Activated CD4-positive, alpha-beta T cell treated with anti-CD3 and anti-CD28 coated beads, Interleukin-2, amount 50 U/mL, for 4 hours (primary cell): ENCODE data around the gene RORC.
"Not testable (repeated sequence)": the region's sequence is repeated elsewhere in the genome, so short reads cannot be mapped to it uniquely, and the experiment has no call there.

Experiments used
- DNase-seq, 2 experiments: peaks; one replicate each; pipeline ENCODE4 v3.0.0-alpha.2; 2020

Gene RORC

GRCh38 chr1:151803915-151804314 lies 27.7 kb downstream of the RORC start:
- DNase-seq: no peak

- DNase-seq: no peak
Measured at GRCh38 chr1:151803164-151803563, 28.4 kb downstream of the RORC start.

- no peak for DNase-seq
Measured at GRCh38 chr1:151802372-151802771, 29.2 kb downstream of the RORC start.

GRCh38 chr1:151801846-151802245 lies 29.8 kb downstream of the RORC start:
- no peak for DNase-seq

- no peak for DNase-seq
Measured at GRCh38 chr1:151801310-151801820, 30.2 kb downstream of the RORC start.

GRCh38 chr1:151800830-151801229 lies 30.8 kb downstream of the RORC start:
- DNase-seq: no peak

GRCh38 chr1:151799179-151800022 lies 32.2 kb downstream of the RORC start:
- DNase-seq: no peak

GRCh38 chr1:151798571-151798970 lies 33.0 kb downstream of the RORC start:
- DNase-seq: no peak

- DNase-seq: no peak
Measured at GRCh38 chr1:151790940-151791651, 40.5 kb downstream of the RORC start.

- peak; percentile 98 to 99 for DNase-seq
Measured at GRCh38 chr1:151790071-151790939, 41.3 kb downstream of the RORC start, which contains the start of gene TDRKH. Gene TDRKH, minus strand, starts transcription at chr1:151790500. Its CDS starts 7,478 bp downstream, at chr1:151783022.

- no peak for DNase-seq
Measured at GRCh38 chr1:151787689-151788088, 43.9 kb downstream of the RORC start.

- no peak for DNase-seq
Measured at GRCh38 chr1:151783796-151784195, 47.8 kb downstream of the RORC start.

- DNase-seq: no peak
Measured at GRCh38 chr1:151782741-151783140, 48.9 kb downstream of the RORC start.

- not testable (repeated sequence) for DNase-seq
Measured at GRCh38 chr1:151782026-151782425, 49.6 kb downstream of the RORC start.

GRCh38 chr1:151780736-151781135 lies 50.9 kb downstream of the RORC start:
- not testable (repeated sequence) for DNase-seq

- DNase-seq: no peak
Measured at GRCh38 chr1:151779852-151780251, 51.8 kb downstream of the RORC start.

- no peak for DNase-seq
Measured at GRCh38 chr1:151777317-151777716, 54.3 kb downstream of the RORC start.

GRCh38 chr1:151776665-151777062 lies 54.9 kb downstream of the RORC start:
- no peak for DNase-seq

- DNase-seq: no peak
Measured at GRCh38 chr1:151775894-151776664, 55.5 kb downstream of the RORC start.

GRCh38 chr1:151774256-151774922 lies 57.2 kb downstream of the RORC start:
- DNase-seq: no peak

GRCh38 chr1:151773702-151774101 lies 57.9 kb downstream of the RORC start:
- no peak for DNase-seq
